Left ventricle myocardium inferior (tissue), 1 donor: ENCODE data around the gene ECM1. TPM values are rescaled to one million over a fixed set of nuclear protein-coding genes. Genes with fewer than 3 reads are reported as not detected.

ENCODE experiments used
- DNase-seq: peaks from one replicate; pipeline ENCODE4 v3.0.0-alpha.2; 2020
- H3K27ac ChIP-seq: fragments of 200-600 bp; replicated peaks from 2 replicates; pipeline ENCODE4 v1.8.0; 2021
- H3K27me3 ChIP-seq: fragments of 200-600 bp; 2 replicates; pipeline ENCODE4 v1.8.0; 2021; ENCODE audit warnings: low read depth
- H3K36me3 ChIP-seq: fragments of 200-600 bp; 2 replicates; pipeline ENCODE4 v1.8.0; 2021
- H3K4me1 ChIP-seq: fragments of 200-600 bp; 2 replicates; pipeline ENCODE4 v1.8.0; 2021
- H3K4me3 ChIP-seq: fragments of 200-600 bp; 2 replicates; pipeline ENCODE4 v1.8.0; 2021; ENCODE audit warnings: mild to moderate bottlenecking, moderate library complexity
- H3K9me3 ChIP-seq: fragments of 200-600 bp; replicated peaks from 2 replicates; pipeline ENCODE4 v1.8.0; 2021
- intact Hi-C: fragments of 100-400 bp; cut with micrococcal nuclease; formaldehyde crosslinking; loops from one replicate; pipeline ENCODE4 v1.11.0; 2022
- total RNA-seq: library from RNA; stranded (reverse); fragmentation: NEBNext Ultra II Directional; extraction: Animal tissue kit (Norgen Biotek cat#: 25700); gene quantifications from one replicate; pipeline ENCODE4 v1.2.1, GENCODE V29; 2021
- TF ChIP-seq, protein P1 (sequence below): fragments of 200-600 bp; IDR thresholded peaks from 2 replicates; pipeline ENCODE4 v1.8.0; 2021; ENCODE audit warnings: antibody characterized with exemption, mild to moderate bottlenecking, borderline replicate concordance
- donor health status: DM: no; HTN: yes; CAD: no; lungs with severe emphysema.

Gene ECM1
- total RNA-seq, 1 donor from 2014 or later: 20.1 TPM

DNA sequence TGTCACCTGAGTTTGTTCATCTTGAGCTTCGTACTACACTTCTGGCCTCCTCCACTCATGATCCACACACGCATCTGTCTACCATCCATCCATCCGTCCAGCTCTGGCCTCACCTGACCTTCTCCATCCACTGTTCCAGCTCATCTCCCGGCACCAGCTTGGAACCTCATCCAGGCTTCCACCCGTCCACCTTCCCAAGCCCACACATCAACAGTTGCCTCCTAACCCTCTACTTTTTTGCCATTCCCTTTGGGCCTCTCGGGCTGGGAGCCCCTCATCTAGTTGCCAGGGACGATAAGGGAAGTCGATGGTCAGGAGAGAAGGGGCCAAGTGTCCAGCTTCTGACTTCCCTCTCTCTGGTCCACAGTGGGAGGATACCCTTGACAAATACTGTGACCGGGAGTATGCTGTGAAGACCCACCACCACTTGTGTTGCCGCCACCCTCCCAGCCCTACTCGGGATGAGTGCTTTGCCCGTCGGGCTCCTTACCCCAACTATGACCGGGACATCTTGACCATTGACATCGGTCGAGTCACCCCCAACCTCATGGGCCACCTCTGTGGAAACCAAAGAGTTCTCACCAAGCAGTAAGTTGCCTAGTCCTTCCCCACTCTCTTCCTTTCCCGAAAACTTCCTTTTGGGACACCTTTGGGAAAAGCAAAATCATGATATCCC lies 4.2 kb downstream of the ECM1 start:
- TF ChIP-seq, protein P1, sequence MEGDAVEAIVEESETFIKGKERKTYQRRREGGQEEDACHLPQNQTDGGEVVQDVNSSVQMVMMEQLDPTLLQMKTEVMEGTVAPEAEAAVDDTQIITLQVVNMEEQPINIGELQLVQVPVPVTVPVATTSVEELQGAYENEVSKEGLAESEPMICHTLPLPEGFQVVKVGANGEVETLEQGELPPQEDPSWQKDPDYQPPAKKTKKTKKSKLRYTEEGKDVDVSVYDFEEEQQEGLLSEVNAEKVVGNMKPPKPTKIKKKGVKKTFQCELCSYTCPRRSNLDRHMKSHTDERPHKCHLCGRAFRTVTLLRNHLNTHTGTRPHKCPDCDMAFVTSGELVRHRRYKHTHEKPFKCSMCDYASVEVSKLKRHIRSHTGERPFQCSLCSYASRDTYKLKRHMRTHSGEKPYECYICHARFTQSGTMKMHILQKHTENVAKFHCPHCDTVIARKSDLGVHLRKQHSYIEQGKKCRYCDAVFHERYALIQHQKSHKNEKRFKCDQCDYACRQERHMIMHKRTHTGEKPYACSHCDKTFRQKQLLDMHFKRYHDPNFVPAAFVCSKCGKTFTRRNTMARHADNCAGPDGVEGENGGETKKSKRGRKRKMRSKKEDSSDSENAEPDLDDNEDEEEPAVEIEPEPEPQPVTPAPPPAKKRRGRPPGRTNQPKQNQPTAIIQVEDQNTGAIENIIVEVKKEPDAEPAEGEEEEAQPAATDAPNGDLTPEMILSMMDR: no peak
- Histone ChIP-seq H3K9me3 (no peaks in the 10 kb centered on the region), H3K4me1 (peaks cover 46% of the 10 kb centered on the region), H3K4me3 (no peak overlapping the region), H3K27ac (peak overlapping the region; percentile 12), H3K36me3 (peaks cover 15% of the 10 kb centered on the region), H3K27me3 (no peaks in the 10 kb centered on the region)
- no peak for DNase-seq
- intact Hi-C loops: no loop called here

DNA sequence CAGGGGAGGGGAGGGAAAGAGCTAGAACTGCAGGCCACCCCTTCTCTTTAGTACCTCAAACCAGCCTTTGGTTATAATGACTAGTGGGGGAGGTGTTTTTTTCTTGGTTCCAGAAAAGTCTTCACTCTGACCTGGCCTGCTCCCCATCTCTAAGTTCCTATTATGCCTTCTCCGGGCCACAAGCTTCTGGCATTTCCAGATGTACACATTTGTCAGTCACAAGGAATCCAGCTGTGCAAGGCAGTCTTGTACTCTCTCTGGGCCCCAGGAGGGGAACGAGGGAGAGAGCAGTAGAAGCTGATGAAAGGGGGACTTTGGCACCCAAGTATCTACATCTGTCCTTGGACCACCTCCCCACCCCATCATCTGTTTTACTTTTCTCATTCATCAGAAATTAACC lies 4.9 kb downstream of the ECM1 start:
- Histone ChIP-seq H3K27me3 (no peaks in the 10 kb centered on the region), H3K4me3 (no peak overlapping the region), H3K9me3 (no peaks in the 10 kb centered on the region), H3K27ac (peak overlapping the region; percentile 16), H3K36me3 (peaks cover 14% of the 10 kb centered on the region), H3K4me1 (peaks cover 45% of the 10 kb centered on the region)
- intact Hi-C loops: no loop called here
- TF ChIP-seq, protein P1: no peak
- DNase-seq: no peak

DNA sequence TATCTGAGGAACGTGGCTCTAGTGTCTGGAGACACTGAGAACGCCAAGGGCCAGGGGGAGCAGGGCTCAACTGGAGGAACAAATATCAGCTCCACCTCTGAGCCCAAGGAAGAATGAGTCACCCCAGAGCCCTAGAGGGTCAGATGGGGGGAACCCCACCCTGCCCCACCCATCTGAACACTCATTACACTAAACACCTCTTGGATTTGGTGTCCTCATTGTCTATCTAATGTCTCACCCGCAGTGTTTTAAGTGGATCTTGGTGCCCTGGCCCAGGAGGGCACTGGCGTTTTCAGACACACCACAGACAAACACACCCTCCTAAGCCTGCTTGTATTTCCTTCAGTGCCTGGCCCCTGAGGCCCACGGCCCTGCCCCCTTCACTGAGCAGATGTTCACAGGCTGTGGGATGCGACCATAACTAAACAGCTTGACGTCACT lies 5.5 kb downstream of the ECM1 start:
- intact Hi-C loops: no loop called here
- TF ChIP-seq, protein P1: no peak

GRCh38 chr1:150514260-150514659 lies 6.4 kb downstream of the ECM1 start:
- intact Hi-C loops: no loop called here
- DNase-seq: no peak
- no peaks in the 10 kb centered on the region for H3K27me3 ChIP-seq
- H3K27ac ChIP-seq: peak overlapping the region; percentile 94
- no peaks in the 10 kb centered on the region for H3K9me3 ChIP-seq
- H3K4me3 ChIP-seq: peak overlapping the region; percentile 74
- peaks cover 31% of the 10 kb centered on the region for H3K4me1 ChIP-seq
- H3K36me3 ChIP-seq: peaks cover 14% of the 10 kb centered on the region
- TF ChIP-seq, protein P1: no peak

More for the DNA sequence above, 5.5 kb downstream of the ECM1 start:
- Histone ChIP-seq H3K9me3 (no peaks in the 10 kb centered on the region), H3K36me3 (peaks cover 14% of the 10 kb centered on the region), H3K27me3 (no peaks in the 10 kb centered on the region), H3K4me3 (no peak overlapping the region), H3K27ac (peak overlapping the region; percentile 16), H3K4me1 (peaks cover 40% of the 10 kb centered on the region)
- DNase-seq: no peak

GRCh38 chr1:150514913-150515327 lies 7.0 kb downstream of the ECM1 start:
- Histone ChIP-seq H3K4me3 (peak overlapping the region; percentile 74), H3K36me3 (peaks cover 14% of the 10 kb centered on the region), H3K9me3 (no peaks in the 10 kb centered on the region), H3K4me1 (peaks cover 25% of the 10 kb centered on the region), H3K27ac (peak overlapping the region; percentile 94), H3K27me3 (no peaks in the 10 kb centered on the region)
- intact Hi-C loops: no loop called here
- TF ChIP-seq, protein P1: no peak
- DNase-seq: no peak
